Caco-2 (cell line): ENCODE data around the gene SLMAP. TPM values are rescaled to one million over a fixed set of nuclear protein-coding genes. Genes with fewer than 3 reads are reported as not detected.

ENCODE experiments used
- BruUV-seq: library from RNA; stranded (reverse); fragments of 400-500 nt; replicated peaks from 2 replicates; lab custom pipeline; 2021; lab: Mats Ljungman, UMichigan
- CTCF ChIA-PET: fragments of 300-600 bp; sonication (Branson Sonifier 250); formaldehyde crosslinking; loops from one replicate; lab custom pipeline; 2022; ENCODE audit warnings: antibody characterized with exemption; lab: Charles Lee
- POLR2A ChIA-PET: fragments of 300-600 bp; sonication (Branson Sonifier 250); formaldehyde crosslinking; loops from one replicate; lab custom pipeline; 2022; ENCODE audit warnings: antibody characterized with exemption; lab: Charles Lee
- DNase-seq, 2 experiments: peaks; one replicate each; pipeline versions ENCODE4 v3.0.0 to v3.0.0-alpha.2; 2020 to 2022
- H3K27me3 ChIP-seq: replicated peaks from 2 replicates; pipeline ENCODE4 v1.6.0; 2011; ENCODE audit warnings: low read length; ENCODE audit not compliant: control insufficient read depth, insufficient read depth
- H3K36me3 ChIP-seq: 2 replicates; pipeline ENCODE4 v1.5.1; 2011; ENCODE audit warnings: low read length; ENCODE audit not compliant: control insufficient read depth, insufficient read depth
- H3K4me1 ChIP-seq: fragments of 250-450 bp; sonication (Bioruptor Pico); 2 replicates; pipeline ENCODE4 v1.5.1; 2020; ENCODE audit warnings: mild to moderate bottlenecking
- H3K4me3 ChIP-seq: 2 replicates; pipeline ENCODE4 v1.5.1; 2011; ENCODE audit warnings: low read depth, mild to moderate bottlenecking, control low read depth, low read length
- H3K9me3 ChIP-seq: fragments of 250-450 bp; sonication (Bioruptor Pico); 2 replicates; pipeline ENCODE4 v1.5.1; 2020; ENCODE audit warnings: mild to moderate bottlenecking, moderate library complexity
- H3K27ac Mint-ChIP-seq: one replicate; pipeline ENCODE4 v1.8.0; 2022; ENCODE audit warnings: mixed read lengths; ENCODE audit not compliant: unreplicated experiment
- H3K27me3 Mint-ChIP-seq: one replicate; pipeline ENCODE4 v1.8.0; 2022; ENCODE audit warnings: mixed read lengths; ENCODE audit not compliant: insufficient read depth, unreplicated experiment
- H3K36me3 Mint-ChIP-seq: one replicate; pipeline ENCODE4 v1.8.0; 2022; ENCODE audit warnings: mild to moderate bottlenecking, mixed read lengths; ENCODE audit not compliant: insufficient read depth, unreplicated experiment
- H3K4me1 Mint-ChIP-seq: one replicate; pipeline ENCODE4 v1.8.0; 2022; ENCODE audit warnings: low read depth, mixed read lengths; ENCODE audit not compliant: unreplicated experiment
- H3K4me3 Mint-ChIP-seq: one replicate; pipeline ENCODE4 v1.8.0; 2022; ENCODE audit warnings: mild to moderate bottlenecking, moderate library complexity, mixed read lengths; ENCODE audit not compliant: unreplicated experiment
- H3K9me3 Mint-ChIP-seq: one replicate; pipeline ENCODE4 v1.8.0; 2022; ENCODE audit warnings: mixed read lengths; ENCODE audit not compliant: unreplicated experiment
- intact Hi-C: fragments of 100-400 bp; cut with micrococcal nuclease; formaldehyde crosslinking; loops from one replicate; pipeline ENCODE4 v1.10.0; 2022; ENCODE audit not compliant: unreplicated experiment
- total RNA-seq: library from RNA; stranded (reverse); gene quantifications from 2 replicates; pipeline ENCODE4 v1.2.3, GENCODE V29; 2022
- TF ChIP-seq, protein P1 (sequence below), 2 experiments: fragments of 200-600 bp in 1 of 2; IDR thresholded peaks; 1 replicate in 1 of 2; 2 replicates in 1 of 2; pipeline versions ENCODE4 v1.5.1 to v1.8.0; 2011 to 2022; ENCODE audit warnings: antibody characterized with exemption in 1 of 2, control low read depth in 1 of 2, inconsistent platforms in 1 of 2, low read depth in 1 of 2, low read length in 1 of 2, mild to moderate bottlenecking in 1 of 2, moderate library complexity in 1 of 2; ENCODE audit not compliant: insufficient read depth in 1 of 2, severe bottlenecking in 1 of 2, unreplicated experiment in 1 of 2

SLMAP gene
- total RNA-seq, 1 experiment from 2014 or later = 136 TPM

DNA sequence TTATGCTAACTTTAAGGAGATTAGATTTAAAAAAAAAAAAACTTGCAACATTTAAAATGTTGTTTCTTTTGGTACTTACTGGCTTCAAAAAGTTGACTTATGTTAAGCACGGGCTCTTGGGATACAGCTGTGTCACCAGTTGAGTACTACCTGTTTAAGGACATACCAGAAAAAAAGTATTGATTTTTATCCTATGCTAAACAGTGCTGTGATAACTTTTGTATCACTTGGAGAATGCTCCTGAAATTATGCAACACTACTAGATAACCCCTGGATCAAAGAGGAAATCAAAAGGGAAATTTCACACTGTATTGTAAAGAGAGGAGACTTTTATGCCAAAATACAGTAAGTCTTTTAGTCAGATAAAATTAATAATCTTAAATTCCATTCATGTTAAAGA, 77.7 kb downstream of the SLMAP start:
- Mint-ChIP-seq H3K4me1 (peaks cover 23% of the 10 kb centered on the region), H3K9me3 (no peaks in the 10 kb centered on the region), H3K27ac (no peak overlapping the region), H3K4me3 (no peak overlapping the region), H3K36me3 (peaks cover 20% of the 10 kb centered on the region), H3K27me3 (no peaks in the 10 kb centered on the region)
- ChIA-PET CTCF (no interaction called here), POLR2A (no interaction called here)
- BruUV-seq = no TSS peak
- no peaks in the 10 kb centered on the region for H3K27me3 ChIP-seq
- no peak for DNase-seq
- H3K4me3 ChIP-seq = no peak overlapping the region
- TF ChIP-seq, protein P1, sequence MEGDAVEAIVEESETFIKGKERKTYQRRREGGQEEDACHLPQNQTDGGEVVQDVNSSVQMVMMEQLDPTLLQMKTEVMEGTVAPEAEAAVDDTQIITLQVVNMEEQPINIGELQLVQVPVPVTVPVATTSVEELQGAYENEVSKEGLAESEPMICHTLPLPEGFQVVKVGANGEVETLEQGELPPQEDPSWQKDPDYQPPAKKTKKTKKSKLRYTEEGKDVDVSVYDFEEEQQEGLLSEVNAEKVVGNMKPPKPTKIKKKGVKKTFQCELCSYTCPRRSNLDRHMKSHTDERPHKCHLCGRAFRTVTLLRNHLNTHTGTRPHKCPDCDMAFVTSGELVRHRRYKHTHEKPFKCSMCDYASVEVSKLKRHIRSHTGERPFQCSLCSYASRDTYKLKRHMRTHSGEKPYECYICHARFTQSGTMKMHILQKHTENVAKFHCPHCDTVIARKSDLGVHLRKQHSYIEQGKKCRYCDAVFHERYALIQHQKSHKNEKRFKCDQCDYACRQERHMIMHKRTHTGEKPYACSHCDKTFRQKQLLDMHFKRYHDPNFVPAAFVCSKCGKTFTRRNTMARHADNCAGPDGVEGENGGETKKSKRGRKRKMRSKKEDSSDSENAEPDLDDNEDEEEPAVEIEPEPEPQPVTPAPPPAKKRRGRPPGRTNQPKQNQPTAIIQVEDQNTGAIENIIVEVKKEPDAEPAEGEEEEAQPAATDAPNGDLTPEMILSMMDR (IDR thresholded peaks at IDR 0.05; ENCODE audit: insufficient read depth in 1 of 2, low read depth in 1 of 2, low read length in 1 of 2, severe bottlenecking in 1 of 2, unreplicated experiment in 1 of 2) = no peak
- intact Hi-C loops = no loop called here
- peaks cover 25% of the 10 kb centered on the region for H3K4me1 ChIP-seq
- H3K9me3 ChIP-seq = no peaks in the 10 kb centered on the region
- H3K36me3 ChIP-seq = no peaks in the 10 kb centered on the region

DNA sequence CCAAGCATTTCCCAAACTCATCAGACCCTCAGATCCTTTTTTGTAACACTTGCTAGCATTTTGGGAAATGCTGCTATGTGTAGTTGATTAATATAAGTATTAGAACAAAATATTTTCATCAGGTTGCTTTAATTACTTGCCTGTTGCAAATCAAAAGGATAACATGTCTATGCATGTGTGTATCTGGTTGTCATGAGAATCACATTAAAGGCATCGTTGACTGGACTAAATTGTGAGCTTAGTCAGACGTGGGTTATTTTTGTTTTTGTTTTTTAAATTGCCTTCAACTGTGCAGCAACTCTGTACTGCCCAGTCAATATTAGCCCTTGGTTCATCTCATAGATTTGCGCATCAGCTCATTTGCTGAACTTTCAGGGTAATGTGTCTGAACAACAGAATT, 81.6 kb downstream of the SLMAP start:
- Mint-ChIP-seq H3K27ac (peak overlapping the region; percentile 2), H3K36me3 (peaks cover 23% of the 10 kb centered on the region), H3K9me3 (no peaks in the 10 kb centered on the region), H3K4me1 (peaks cover 36% of the 10 kb centered on the region), H3K27me3 (no peaks in the 10 kb centered on the region), H3K4me3 (no peak overlapping the region)
- BruUV-seq = no TSS peak
- TF ChIP-seq, protein P1 (IDR thresholded peaks at IDR 0.05; ENCODE audit: insufficient read depth in 1 of 2, low read depth in 1 of 2, low read length in 1 of 2, severe bottlenecking in 1 of 2, unreplicated experiment in 1 of 2) = no peak
- no peak for DNase-seq
- intact Hi-C loops = no loop called here
- no peaks in the 10 kb centered on the region for H3K9me3 ChIP-seq
- POLR2A ChIA-PET = no interaction called here
- no peaks in the 10 kb centered on the region for H3K27me3 ChIP-seq
- no peaks in the 10 kb centered on the region for H3K36me3 ChIP-seq
- H3K4me1 ChIP-seq = peaks cover 31% of the 10 kb centered on the region
- no peak overlapping the region for H3K4me3 ChIP-seq
- CTCF ChIA-PET = no interaction called here

DNA sequence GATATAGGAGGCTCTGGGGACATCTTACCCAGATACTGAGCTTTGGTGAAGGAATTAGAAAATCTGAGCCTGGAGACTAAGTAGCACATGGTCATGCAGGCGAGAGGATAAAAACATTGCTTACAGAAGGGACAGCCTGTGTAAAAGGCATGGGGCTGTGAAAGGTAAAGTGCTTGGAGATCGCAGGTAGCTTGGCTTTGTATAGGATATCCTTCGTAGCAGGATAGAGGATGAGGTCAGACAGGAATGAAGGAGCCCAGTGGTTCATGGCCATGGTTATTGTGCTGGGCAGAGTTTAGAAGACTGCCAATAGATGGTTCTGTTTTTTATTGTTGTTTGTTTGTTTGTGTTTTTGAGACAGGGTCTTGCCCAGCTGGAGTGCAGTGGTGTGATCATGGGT, 82.5 kb downstream of the SLMAP start:
- peaks cover 37% of the 10 kb centered on the region for H3K4me1 ChIP-seq
- Mint-ChIP-seq H3K27ac (peak overlapping the region; percentile 62), H3K9me3 (no peaks in the 10 kb centered on the region), H3K27me3 (no peaks in the 10 kb centered on the region), H3K36me3 (peaks cover 22% of the 10 kb centered on the region), H3K4me1 (peaks cover 44% of the 10 kb centered on the region), H3K4me3 (no peak overlapping the region)
- ChIA-PET CTCF (no interaction called here), POLR2A (no interaction called here)
- H3K9me3 ChIP-seq = no peaks in the 10 kb centered on the region
- TF ChIP-seq, protein P1 (IDR thresholded peaks at IDR 0.05; ENCODE audit: insufficient read depth in 1 of 2, low read depth in 1 of 2, low read length in 1 of 2, severe bottlenecking in 1 of 2, unreplicated experiment in 1 of 2) = no peak
- intact Hi-C loops = no loop called here
- no peak overlapping the region for H3K4me3 ChIP-seq
- no TSS peak for BruUV-seq
- DNase-seq = no peak
- H3K27me3 ChIP-seq = no peaks in the 10 kb centered on the region
- no peaks in the 10 kb centered on the region; the same call in 1 of the 2 replicates for H3K36me3 ChIP-seq
